ENCODE results near the gene KCNQ4. TPM values are rescaled to one million over a fixed set of nuclear protein-coding genes. Genes with fewer than 3 reads are reported as not detected.

KCNQ4 gene
- total and polyA plus RNA-seq, 2 experiments from 2014 or later, result 1.3 to 3.0 TPM

DNA sequence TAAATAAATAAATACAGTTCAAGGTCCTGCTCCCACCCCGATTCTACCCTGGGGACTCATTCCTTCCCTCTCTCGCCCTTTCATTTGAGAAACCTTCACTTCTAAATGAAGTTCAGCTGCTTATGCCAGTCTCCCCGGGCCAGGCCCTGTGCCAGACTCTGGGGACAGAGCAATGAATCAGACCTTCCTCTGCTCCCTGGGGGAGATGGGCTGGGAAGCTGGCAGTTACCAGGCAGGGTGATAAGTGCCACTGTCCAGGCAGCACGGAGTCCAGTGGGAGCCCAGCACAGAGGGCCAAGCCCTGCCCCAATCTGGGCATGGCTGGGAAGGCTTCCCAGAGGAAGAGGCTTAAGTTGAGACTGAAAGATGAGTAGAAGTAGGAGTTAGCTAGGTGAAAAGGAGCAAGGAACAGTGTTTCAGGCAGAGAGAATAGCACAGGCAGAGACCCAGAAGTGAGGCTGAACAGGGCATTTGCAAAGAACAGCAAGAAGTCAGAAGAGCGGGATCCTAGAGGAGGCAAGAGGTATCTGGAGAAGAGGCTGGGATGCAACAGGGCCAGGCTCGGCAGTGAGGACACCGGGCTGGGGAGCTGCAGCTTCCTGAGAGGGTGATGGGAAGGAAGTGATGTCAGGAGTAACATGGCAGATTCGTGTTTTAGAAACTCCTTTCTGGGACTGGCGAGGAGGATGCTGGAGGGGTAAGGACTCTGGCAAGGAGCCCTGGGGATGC lies 13.5 kb downstream of the KCNQ4 start (continued):
- TF ChIP-seq, protein P1, sequence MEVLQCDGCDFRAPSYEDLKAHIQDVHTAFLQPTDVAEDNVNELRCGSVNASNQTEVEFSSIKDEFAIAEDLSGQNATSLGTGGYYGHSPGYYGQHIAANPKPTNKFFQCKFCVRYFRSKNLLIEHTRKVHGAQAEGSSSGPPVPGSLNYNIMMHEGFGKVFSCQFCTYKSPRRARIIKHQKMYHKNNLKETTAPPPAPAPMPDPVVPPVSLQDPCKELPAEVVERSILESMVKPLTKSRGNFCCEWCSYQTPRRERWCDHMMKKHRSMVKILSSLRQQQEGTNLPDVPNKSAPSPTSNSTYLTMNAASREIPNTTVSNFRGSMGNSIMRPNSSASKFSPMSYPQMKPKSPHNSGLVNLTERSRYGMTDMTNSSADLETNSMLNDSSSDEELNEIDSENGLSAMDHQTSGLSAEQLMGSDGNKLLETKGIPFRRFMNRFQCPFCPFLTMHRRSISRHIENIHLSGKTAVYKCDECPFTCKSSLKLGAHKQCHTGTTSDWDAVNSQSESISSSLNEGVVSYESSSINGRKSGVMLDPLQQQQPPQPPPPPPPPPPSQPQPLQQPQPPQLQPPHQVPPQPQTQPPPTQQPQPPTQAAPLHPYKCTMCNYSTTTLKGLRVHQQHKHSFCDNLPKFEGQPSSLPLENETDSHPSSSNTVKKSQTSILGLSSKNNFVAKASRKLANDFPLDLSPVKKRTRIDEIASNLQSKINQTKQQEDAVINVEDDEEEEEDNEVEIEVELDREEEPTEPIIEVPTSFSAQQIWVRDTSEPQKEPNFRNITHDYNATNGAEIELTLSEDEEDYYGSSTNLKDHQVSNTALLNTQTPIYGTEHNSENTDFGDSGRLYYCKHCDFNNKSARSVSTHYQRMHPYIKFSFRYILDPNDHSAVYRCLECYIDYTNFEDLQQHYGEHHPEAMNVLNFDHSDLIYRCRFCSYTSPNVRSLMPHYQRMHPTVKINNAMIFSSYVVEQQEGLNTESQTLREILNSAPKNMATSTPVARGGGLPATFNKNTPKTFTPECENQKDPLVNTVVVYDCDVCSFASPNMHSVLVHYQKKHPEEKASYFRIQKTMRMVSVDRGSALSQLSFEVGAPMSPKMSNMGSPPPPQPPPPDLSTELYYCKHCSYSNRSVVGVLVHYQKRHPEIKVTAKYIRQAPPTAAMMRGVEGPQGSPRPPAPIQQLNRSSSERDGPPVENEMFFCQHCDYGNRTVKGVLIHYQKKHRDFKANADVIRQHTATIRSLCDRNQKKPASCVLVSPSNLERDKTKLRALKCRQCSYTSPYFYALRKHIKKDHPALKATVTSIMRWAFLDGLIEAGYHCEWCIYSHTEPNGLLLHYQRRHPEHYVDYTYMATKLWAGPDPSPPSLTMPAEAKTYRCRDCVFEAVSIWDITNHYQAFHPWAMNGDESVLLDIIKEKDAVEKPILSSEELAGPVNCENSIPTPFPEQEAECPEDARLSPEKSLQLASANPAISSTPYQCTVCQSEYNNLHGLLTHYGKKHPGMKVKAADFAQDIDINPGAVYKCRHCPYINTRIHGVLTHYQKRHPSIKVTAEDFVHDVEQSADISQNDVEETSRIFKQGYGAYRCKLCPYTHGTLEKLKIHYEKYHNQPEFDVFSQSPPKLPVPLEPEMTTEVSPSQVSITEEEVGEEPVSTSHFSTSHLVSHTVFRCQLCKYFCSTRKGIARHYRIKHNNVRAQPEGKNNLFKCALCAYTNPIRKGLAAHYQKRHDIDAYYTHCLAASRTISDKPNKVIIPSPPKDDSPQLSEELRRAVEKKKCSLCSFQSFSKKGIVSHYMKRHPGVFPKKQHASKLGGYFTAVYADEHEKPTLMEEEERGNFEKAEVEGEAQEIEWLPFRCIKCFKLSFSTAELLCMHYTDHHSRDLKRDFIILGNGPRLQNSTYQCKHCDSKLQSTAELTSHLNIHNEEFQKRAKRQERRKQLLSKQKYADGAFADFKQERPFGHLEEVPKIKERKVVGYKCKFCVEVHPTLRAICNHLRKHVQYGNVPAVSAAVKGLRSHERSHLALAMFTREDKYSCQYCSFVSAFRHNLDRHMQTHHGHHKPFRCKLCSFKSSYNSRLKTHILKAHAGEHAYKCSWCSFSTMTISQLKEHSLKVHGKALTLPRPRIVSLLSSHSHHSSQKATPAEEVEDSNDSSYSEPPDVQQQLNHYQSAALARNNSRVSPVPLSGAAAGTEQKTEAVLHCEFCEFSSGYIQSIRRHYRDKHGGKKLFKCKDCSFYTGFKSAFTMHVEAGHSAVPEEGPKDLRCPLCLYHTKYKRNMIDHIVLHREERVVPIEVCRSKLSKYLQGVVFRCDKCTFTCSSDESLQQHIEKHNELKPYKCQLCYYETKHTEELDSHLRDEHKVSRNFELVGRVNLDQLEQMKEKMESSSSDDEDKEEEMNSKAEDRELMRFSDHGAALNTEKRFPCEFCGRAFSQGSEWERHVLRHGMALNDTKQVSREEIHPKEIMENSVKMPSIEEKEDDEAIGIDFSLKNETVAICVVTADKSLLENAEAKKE (CRISPR knock-in tag; IDR thresholded peaks at IDR 0.05), result no peak
- TF ChIP-seq NANOG (IDR thresholded peaks at IDR 0.05; ENCODE audit: borderline replicate concordance), result no peak

DNA sequence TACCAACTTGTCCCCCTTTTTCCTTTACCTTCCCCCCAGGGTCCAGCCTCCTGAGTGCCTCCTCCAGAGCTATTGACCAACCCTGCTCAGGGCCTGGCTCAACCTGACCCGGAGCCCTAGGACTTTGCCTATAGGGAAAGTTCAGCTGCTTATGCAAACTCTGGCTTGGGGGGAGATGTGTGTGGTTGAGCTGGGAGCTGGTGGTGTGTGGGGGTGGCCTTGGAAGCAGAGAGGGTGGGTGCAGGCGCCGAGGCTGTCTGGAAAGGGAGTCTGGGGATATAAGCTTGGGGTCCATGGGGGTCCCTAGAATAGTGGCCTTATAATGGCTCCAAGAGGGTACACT lies 14.1 kb downstream of the KCNQ4 start:
- DNase-seq (ENCODE audit: low spot score), result no peak
- no peak for TF ChIP-seq EZH2phosphoT487 (IDR thresholded peaks at IDR 0.05; ENCODE audit: unreplicated experiment)
- no peak for TF ChIP-seq EZH2 (IDR thresholded peaks at IDR 0.05; ENCODE audit: low read depth, unreplicated experiment)
- TF ChIP-seq ZNF331 (CRISPR knock-in tag; IDR thresholded peaks at IDR 0.05; ENCODE audit: low read depth), result no peak
- no peak for TF ChIP-seq NANOG (IDR thresholded peaks at IDR 0.05; ENCODE audit: borderline replicate concordance)
- no peak for TF ChIP-seq ZNF114 (CRISPR knock-in tag; IDR thresholded peaks at IDR 0.05)
- TF ChIP-seq JUNB (IDR thresholded peaks at IDR 0.05; ENCODE audit: unreplicated experiment), result no peak
- TF ChIP-seq, protein P2, sequence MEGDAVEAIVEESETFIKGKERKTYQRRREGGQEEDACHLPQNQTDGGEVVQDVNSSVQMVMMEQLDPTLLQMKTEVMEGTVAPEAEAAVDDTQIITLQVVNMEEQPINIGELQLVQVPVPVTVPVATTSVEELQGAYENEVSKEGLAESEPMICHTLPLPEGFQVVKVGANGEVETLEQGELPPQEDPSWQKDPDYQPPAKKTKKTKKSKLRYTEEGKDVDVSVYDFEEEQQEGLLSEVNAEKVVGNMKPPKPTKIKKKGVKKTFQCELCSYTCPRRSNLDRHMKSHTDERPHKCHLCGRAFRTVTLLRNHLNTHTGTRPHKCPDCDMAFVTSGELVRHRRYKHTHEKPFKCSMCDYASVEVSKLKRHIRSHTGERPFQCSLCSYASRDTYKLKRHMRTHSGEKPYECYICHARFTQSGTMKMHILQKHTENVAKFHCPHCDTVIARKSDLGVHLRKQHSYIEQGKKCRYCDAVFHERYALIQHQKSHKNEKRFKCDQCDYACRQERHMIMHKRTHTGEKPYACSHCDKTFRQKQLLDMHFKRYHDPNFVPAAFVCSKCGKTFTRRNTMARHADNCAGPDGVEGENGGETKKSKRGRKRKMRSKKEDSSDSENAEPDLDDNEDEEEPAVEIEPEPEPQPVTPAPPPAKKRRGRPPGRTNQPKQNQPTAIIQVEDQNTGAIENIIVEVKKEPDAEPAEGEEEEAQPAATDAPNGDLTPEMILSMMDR (conservative IDR thresholded peaks at IDR 0.05; ENCODE audit: low read depth in 2 of 2), result no peak
- no peak for TF ChIP-seq CREB1 (CRISPR knock-in tag; IDR thresholded peaks at IDR 0.05; ENCODE audit: low read depth)
- TF ChIP-seq, protein P3, sequence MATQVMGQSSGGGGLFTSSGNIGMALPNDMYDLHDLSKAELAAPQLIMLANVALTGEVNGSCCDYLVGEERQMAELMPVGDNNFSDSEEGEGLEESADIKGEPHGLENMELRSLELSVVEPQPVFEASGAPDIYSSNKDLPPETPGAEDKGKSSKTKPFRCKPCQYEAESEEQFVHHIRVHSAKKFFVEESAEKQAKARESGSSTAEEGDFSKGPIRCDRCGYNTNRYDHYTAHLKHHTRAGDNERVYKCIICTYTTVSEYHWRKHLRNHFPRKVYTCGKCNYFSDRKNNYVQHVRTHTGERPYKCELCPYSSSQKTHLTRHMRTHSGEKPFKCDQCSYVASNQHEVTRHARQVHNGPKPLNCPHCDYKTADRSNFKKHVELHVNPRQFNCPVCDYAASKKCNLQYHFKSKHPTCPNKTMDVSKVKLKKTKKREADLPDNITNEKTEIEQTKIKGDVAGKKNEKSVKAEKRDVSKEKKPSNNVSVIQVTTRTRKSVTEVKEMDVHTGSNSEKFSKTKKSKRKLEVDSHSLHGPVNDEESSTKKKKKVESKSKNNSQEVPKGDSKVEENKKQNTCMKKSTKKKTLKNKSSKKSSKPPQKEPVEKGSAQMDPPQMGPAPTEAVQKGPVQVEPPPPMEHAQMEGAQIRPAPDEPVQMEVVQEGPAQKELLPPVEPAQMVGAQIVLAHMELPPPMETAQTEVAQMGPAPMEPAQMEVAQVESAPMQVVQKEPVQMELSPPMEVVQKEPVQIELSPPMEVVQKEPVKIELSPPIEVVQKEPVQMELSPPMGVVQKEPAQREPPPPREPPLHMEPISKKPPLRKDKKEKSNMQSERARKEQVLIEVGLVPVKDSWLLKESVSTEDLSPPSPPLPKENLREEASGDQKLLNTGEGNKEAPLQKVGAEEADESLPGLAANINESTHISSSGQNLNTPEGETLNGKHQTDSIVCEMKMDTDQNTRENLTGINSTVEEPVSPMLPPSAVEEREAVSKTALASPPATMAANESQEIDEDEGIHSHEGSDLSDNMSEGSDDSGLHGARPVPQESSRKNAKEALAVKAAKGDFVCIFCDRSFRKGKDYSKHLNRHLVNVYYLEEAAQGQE (IDR thresholded peaks at IDR 0.05; ENCODE audit: unreplicated experiment), result no peak

More for the DNA sequence above, 14.1 kb downstream of the KCNQ4 start:
- Histone ChIP-seq H3K4me2 (no peak overlapping the region), H2AFZ (no peak overlapping the region), H3K36me3 (ENCODE audit: insufficient read depth) (no peaks in the 10 kb centered on the region), H3K27ac (ENCODE audit: low read depth) (no peak overlapping the region), H3K79me2 (replicated peaks; ENCODE audit: insufficient read depth) (no peaks in the 10 kb centered on the region), H3K4me3 (no peak overlapping the region), H3K9me2 (ENCODE audit: insufficient read depth) (no peaks in the 10 kb centered on the region), H3F3A (replicated peaks; ENCODE audit: low read depth) (no peaks in the 10 kb centered on the region; the same call in 1 of the 2 replicates), H4K20me1 (replicated peaks; ENCODE audit: insufficient read depth) (no peaks in the 10 kb centered on the region), H3K27me3 (ENCODE audit: insufficient read depth) (peaks cover 18% of the 10 kb centered on the region; the same call in 1 of the 2 replicates), H3K4me1 (ENCODE audit: insufficient read depth) (peaks cover 23% of the 10 kb centered on the region)
- Mint-ChIP-seq H3K27me3 (ENCODE audit: insufficient read depth, low read depth, poor library complexity) (peaks cover 14% of the 10 kb centered on the region), H3K4me1 (peaks cover 58% of the 10 kb centered on the region), H3K9me3 (no peaks in the 10 kb centered on the region), H3K27ac (no peak overlapping the region), H3K4me3 (no peak overlapping the region), H3K36me3 (ENCODE audit: low read depth) (no peaks in the 10 kb centered on the region; the same call in 2 of the 3 replicates)
- ATAC-seq, result no peak

Data from GM23338 (cell line).